PFSK-1 (cell line): ENCODE measurements around the gene ESAM.

Source experiments
- SIN3A ChIP-seq: IDR thresholded peaks from 2 replicates; pipeline ENCODE4 v1.6.1; 2012; ENCODE audit warnings: mild to moderate bottlenecking, low read length, moderate library complexity, borderline replicate concordance; ENCODE audit not compliant: insufficient read depth
- TAF1 ChIP-seq: IDR thresholded peaks from 2 replicates; pipeline ENCODE4 v1.6.1; 2012; ENCODE audit warnings: low read length, control low read depth, borderline replicate concordance; ENCODE audit not compliant: insufficient read depth

DNA sequence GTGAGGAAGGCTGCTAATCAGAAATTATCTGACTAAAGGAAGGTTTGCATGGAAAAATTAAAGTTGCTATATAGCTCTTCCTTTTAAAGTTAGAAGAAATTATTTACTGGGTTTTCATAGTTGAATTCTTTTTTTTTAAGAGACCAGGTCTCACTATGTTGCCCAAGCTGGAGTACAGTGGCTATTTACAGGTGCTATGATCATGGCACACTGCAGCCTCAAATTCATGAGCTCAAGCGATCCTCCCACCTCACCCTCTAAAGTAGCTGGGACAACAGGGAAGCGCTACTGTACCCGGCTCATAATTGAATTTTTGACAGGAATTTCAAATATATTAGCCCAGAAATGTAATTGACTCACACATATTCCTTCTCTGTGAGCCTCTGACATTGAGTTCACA, 34.2 kb upstream of the ESAM start:
- no peak for TF ChIP-seq SIN3A
- TF ChIP-seq TAF1, result no peak
